Ureter (tissue), 1 donor: ENCODE data around the gene GRAP2. TPM values are rescaled to one million over a fixed set of nuclear protein-coding genes. Genes with fewer than 3 reads are reported as not detected.

ENCODE experiments used
- DNase-seq: peaks from one replicate; pipeline ENCODE4 v3.0.0-alpha.2; 2020; ENCODE audit warnings: low spot score
- total RNA-seq: library from RNA; stranded (reverse); gene quantifications from one replicate; pipeline ENCODE4 v1.2.4, GENCODE V29; 2023
- donor health status: DM: yes; HTN: yes; CAD: no.

Gene GRAP2
- total RNA-seq, 1 donor from 2014 or later = 7.9 TPM

DNA sequence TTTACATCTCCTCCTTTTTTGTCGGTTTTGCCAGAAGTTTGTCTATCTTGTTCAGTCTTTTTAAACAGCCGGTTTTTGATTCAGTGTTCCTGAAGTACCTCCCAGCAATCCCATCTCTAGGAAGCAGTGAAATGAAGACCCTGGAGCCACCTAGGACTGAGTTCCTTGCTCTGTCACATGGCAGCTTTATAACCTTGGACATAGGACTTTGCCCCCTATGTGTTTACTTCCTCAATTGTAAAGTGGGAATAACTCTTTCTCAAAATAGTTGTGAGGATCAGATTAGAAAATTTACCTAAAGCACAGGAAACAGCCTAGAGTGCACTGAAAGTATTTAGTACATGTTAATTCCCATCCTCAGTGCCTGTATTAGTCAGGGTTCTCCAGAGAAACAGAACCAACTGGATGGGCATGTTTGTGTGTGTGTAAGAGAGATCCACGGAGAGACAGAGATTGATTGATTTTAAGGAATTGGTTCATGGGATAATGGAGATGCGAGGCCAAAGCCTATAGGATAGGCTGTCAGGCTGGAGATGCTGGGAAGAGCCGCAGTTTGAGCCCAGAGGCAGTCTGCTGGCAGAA, 113.9 kb downstream of the GRAP2 start:
- DNase-seq = no peak

GRCh38 chr22:40015358-40015976, 114.6 kb downstream of the GRAP2 start:
- DNase-seq = no peak

GRCh38 chr22:40018051-40018450, 117.2 kb downstream of the GRAP2 start:
- no peak for DNase-seq

DNA sequence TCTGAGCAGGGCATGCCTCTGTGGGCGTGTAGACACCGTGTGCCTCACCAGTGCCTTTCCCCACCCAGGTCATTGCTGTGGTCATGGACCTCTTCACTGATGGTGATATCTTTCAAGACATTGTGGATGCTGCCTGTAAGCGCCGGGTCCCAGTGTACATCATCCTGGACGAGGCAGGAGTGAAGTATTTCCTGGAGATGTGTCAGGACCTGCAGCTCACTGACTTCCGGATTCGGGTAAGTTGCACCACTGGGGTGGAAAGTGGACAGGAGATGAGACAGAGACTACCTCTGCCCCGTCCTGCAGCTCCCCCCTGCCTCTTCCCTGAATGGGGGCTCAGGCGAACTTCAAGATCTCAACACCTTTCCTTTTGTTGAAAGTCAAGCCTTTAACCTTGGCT, 118.2 kb downstream of the GRAP2 start:
- peak; percentile 64 for DNase-seq

- no peak for DNase-seq
These were observed 120.1 kb downstream of the GRAP2 start for GRCh38 chr22:40020956-40021355.

DNA sequence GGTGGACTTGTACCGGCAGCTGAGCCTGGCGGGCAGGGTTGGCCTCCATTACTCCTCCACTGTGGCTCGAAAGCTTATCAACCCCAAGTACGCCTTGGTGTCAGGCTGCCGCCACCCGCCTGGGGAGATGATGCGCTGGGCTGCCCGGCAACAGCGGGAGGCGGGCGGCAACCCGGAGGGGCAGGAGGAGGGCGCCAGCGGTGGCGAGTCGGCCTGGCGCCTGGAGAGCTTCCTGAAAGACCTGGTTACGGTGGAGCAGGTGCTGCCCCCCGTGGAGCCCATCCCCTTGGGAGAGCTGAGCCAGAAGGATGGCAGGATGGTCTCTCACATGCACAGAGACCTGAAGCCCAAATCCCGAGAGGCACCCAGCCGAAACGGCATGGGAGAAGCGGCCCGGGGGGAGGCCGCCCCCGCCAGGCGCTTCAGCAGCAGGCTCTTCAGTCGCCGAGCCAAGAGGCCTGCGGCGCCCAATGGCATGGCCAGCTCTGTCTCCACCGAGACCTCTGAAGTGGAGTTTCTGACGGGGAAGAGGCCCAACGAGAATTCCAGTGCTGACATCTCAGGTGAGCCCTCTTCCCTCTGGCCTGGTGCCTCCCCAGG, 120.6 kb downstream of the GRAP2 start:
- DNase-seq = no peak

- peak; percentile 80 for DNase-seq
These were observed 121.8 kb downstream of the GRAP2 start for GRCh38 chr22:40022536-40023240.

Other genes starting within 250 kb of the GRAP2 start
- not detected for gene ENTHD1, start 7.3 kb upstream of the GRAP2 start, total RNA-seq
- 0.47 TPM for gene TMA7B, start 59.3 kb downstream of the GRAP2 start, total RNA-seq
- gene FAM83F, start 93.9 kb downstream of the GRAP2 start, total RNA-seq = 33.0 TPM